Fibroblast of villous mesenchyme (primary cell): ENCODE results near the gene TBCC. TPM values are rescaled to one million over a fixed set of nuclear protein-coding genes. Genes with fewer than 3 reads are reported as not detected.
"Not testable (repeated sequence)": the region's sequence is repeated elsewhere in the genome, so short reads cannot be mapped to it uniquely, and the experiment has no call there.

ENCODE experiments used
- DNase-seq: peaks from one replicate; pipeline ENCODE4 v3.0.0-alpha.2; 2010; ENCODE audit warnings: low read depth
- H3K4me3 ChIP-seq: 2 replicates; pipeline ENCODE4 v1.5.1; 2011; ENCODE audit warnings: low read depth, mild to moderate bottlenecking, low read length
- total RNA-seq: library from RNA; depleted of rRNA; stranded (reverse); fragments of >200 nt; gene quantifications from 2 replicates; pipeline ENCODE4 v1.2.3, GENCODE V29; 2012
- TF ChIP-seq, protein P1 (sequence below): IDR thresholded peaks from 2 replicates; pipeline ENCODE4 v1.5.1; 2012; ENCODE audit warnings: low read depth, mild to moderate bottlenecking, low read length; ENCODE audit not compliant: insufficient read depth

TBCC gene
- total RNA-seq, 1 donor, result 42.3 TPM

DNA sequence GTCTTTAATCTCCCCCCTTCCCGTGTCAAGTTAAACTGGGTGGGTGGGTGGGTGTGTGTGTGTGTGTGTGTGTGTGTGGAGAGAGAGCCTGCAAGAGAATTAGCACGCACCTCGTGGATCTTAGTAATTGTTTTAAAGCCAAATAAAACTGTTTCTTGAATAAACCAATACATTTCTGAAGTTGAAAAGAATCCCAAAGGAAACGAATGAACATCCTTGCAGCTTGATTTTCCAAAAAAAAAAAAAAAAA, 35.6 kb upstream of the TBCC start:
- TF ChIP-seq, protein P1, sequence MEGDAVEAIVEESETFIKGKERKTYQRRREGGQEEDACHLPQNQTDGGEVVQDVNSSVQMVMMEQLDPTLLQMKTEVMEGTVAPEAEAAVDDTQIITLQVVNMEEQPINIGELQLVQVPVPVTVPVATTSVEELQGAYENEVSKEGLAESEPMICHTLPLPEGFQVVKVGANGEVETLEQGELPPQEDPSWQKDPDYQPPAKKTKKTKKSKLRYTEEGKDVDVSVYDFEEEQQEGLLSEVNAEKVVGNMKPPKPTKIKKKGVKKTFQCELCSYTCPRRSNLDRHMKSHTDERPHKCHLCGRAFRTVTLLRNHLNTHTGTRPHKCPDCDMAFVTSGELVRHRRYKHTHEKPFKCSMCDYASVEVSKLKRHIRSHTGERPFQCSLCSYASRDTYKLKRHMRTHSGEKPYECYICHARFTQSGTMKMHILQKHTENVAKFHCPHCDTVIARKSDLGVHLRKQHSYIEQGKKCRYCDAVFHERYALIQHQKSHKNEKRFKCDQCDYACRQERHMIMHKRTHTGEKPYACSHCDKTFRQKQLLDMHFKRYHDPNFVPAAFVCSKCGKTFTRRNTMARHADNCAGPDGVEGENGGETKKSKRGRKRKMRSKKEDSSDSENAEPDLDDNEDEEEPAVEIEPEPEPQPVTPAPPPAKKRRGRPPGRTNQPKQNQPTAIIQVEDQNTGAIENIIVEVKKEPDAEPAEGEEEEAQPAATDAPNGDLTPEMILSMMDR, result no peak
- H3K4me3 ChIP-seq, result peak overlapping the region; percentile 89
- peak; percentile 32 for DNase-seq

DNA sequence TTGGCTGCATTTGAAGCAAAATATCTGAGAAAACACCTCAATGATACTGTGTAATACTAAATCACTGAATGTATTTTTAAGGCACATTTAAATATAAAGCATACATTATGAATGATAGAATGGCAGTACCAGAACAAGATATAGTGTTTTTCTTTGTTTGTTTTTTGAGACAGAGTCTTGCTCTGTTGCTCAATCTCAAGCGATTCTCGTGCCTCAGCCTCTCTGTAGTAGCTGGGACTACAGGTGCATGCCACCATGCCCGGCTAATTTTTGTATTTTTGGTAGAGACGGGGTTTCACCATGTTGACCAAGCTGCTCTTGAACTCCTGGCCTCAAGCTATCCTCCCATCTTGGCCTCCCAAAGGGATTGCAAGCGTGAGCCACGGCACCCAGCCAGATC, 33.6 kb upstream of the TBCC start:
- TF ChIP-seq, protein P1, result no peak
- H3K4me3 ChIP-seq, result no peak overlapping the region
- no peak for DNase-seq

GRCh38 chr6:42778122-42778521, 32.2 kb upstream of the TBCC start:
- no peak for DNase-seq
- TF ChIP-seq, protein P1, result no peak
- H3K4me3 ChIP-seq, result no peak overlapping the region

DNA sequence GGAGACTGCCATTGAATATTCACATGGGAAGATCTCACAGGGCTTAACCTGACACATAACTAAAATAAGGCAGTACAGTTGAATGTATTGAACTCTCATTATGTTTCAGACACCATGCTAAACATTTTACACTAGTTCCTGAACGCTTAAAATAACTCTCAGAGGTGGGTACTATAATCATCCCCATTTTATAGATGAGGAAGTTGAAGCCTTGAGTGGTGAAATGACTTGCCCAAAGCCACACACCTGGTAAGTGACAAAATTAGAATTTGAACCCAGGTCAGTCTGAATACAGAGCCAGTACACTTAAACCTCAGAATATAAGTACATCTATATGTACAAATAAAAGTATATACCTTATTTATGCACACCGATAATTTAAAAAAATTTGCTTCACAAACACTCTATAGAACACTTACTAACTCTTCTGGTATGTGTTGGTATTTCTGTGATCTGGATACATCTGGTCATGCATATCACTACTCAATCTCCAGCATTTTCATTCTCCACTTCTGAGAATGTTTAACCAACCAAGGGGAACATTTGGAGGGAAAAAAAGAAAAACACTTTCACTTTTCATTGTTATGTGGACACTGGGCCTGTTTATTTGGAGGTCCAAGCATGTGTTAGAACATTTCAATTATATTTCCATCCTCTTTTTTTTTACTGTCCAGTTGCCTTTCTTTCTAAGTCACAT, 31.4 kb upstream of the TBCC start:
- TF ChIP-seq, protein P1, result no peak
- H3K4me3 ChIP-seq, result no peak overlapping the region
- peak; percentile 50 for DNase-seq

GRCh38 chr6:42774821-42775487, 29.1 kb upstream of the TBCC start:
- not testable (repeated sequence) for H3K4me3 ChIP-seq, DNase-seq

GRCh38 chr6:42774201-42774600, 28.3 kb upstream of the TBCC start:
- no peak overlapping the region for H3K4me3 ChIP-seq
- no peak for DNase-seq
- TF ChIP-seq, protein P1, result no peak

- no peak overlapping the region for H3K4me3 ChIP-seq
- TF ChIP-seq, protein P1, result no peak
- DNase-seq, result no peak
Measured at GRCh38 chr6:42771741-42772100, 25.8 kb upstream of the TBCC start.
